PC-9 (cell line): ENCODE measurements around the gene UBA6.

Experiments used
- EZH2 ChIP-seq: fragments of 200-600 bp; sonication (generic); IDR thresholded peaks from 2 replicates; pipeline ENCODE4 v1.8.0; 2017; ENCODE audit warnings: antibody characterized with exemption, low read depth
- TF ChIP-seq, protein P1 (sequence below): fragments of 200-600 bp; sonication (generic); conservative IDR thresholded peaks from 2 replicates; pipeline ENCODE4 v1.6.1; 2017; ENCODE audit warnings: mixed run types, antibody characterized with exemption, mild to moderate bottlenecking, moderate library complexity

DNA sequence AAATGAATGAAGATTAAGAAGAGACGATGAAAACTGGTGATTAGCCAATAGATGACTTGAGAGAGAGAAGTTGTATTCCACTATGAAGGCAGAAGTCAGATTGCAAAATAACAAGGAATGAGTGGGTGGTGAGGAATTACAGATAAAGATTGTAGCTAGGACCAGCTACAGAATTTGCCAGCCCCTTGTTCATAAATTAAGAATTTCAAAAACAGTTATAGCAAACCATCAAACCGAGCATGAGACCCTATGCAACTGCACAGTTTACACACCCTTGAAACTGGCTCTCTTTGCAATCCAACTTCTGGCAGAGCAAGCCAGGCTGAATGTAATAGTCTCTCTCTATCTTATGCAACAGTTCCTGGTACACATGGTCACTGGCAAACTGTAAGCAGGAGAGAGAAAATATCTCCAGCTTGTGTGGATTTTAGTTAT lies 107.2 kb downstream of the UBA6 start:
- TF ChIP-seq, protein P1, sequence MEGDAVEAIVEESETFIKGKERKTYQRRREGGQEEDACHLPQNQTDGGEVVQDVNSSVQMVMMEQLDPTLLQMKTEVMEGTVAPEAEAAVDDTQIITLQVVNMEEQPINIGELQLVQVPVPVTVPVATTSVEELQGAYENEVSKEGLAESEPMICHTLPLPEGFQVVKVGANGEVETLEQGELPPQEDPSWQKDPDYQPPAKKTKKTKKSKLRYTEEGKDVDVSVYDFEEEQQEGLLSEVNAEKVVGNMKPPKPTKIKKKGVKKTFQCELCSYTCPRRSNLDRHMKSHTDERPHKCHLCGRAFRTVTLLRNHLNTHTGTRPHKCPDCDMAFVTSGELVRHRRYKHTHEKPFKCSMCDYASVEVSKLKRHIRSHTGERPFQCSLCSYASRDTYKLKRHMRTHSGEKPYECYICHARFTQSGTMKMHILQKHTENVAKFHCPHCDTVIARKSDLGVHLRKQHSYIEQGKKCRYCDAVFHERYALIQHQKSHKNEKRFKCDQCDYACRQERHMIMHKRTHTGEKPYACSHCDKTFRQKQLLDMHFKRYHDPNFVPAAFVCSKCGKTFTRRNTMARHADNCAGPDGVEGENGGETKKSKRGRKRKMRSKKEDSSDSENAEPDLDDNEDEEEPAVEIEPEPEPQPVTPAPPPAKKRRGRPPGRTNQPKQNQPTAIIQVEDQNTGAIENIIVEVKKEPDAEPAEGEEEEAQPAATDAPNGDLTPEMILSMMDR = no peak
- no peak for TF ChIP-seq EZH2
